Prostate gland (tissue), 2 donors: Measurements from ENCODE around the gene GRK4.

ENCODE experiments used
- CTCF ChIP-seq, 4 experiments: fragments of 200-600 bp in 2 of 4; fragments of 450-650 bp in 2 of 4; sonication (generic) in 2 of 4; IDR thresholded peaks; 1 replicate in 3 of 4; 2 replicates in 1 of 4; pipeline ENCODE4 v1.5.1; 2016 to 2019; ENCODE audit warnings: antibody characterized with exemption in 4 of 4, mild to moderate bottlenecking in 2 of 4, moderate library complexity in 2 of 4
- POLR2A ChIP-seq: fragments of 450-650 bp; IDR thresholded peaks from one replicate; pipeline ENCODE4 v1.6.1; 2016; ENCODE audit warnings: antibody characterized with exemption, mild to moderate bottlenecking
- POLR2AphosphoS5 ChIP-seq: sonication (generic); formaldehyde crosslinking; IDR thresholded peaks from one replicate; pipeline ENCODE4 v1.6.1; 2017; ENCODE audit warnings: antibody characterized with exemption

GRCh38 chr4:2934813-2935761 is 28.3 kb upstream of the GRK4 start:
- peak in 2 of 4 experiments; percentile 35 to 61 for TF ChIP-seq CTCF (IDR thresholded peaks at IDR 0.05)
- TF ChIP-seq POLR2AphosphoS5: peak; percentile 92
- peak; percentile 99 for TF ChIP-seq POLR2A
